HG02981 (cell line): Measurements from ENCODE around the gene ANKRD35.
"Not testable (repeated sequence)": the region's sequence is repeated elsewhere in the genome, so short reads cannot be mapped to it uniquely, and the experiment has no call there.

ENCODE experiments used
- ATAC-seq: cut with Tn5 transposase; IDR thresholded peaks from one replicate; pipeline ENCODE4 v1.9.1; 2021; ENCODE audit warnings: mild to moderate bottlenecking, moderate library complexity; ENCODE audit not compliant: unreplicated experiment

The ANKRD35 gene

GRCh38 chr1:145885738-145886287 lies at the start of gene ANKRD35:
TSS of gene ANKRD35 (minus strand) at chr1:145885866. CDS start at chr1:145885758, 108 bp downstream.
- peak; percentile 100 for ATAC-seq

- ATAC-seq: not testable (repeated sequence)
These were observed 46.9 kb upstream of the ANKRD35 start for GRCh38 chr1:145932522-145933009.

GRCh38 chr1:145927916-145928643 lies 42.4 kb upstream of the ANKRD35 start:
- ATAC-seq: no peak

GRCh38 chr1:145927063-145927886 lies 41.6 kb upstream of the ANKRD35 start, which contains the start of gene RBM8A:
TSS of gene RBM8A (minus strand) at chr1:145927484. CDS start at chr1:145927426, 58 bp downstream.
- peak; percentile 98 for ATAC-seq

- ATAC-seq: no peak
These were observed 41.0 kb upstream of the ANKRD35 start for GRCh38 chr1:145926686-145927062.

GRCh38 chr1:145922266-145922665 lies 36.6 kb upstream of the ANKRD35 start:
- no peak for ATAC-seq

GRCh38 chr1:145920297-145920696 lies 34.6 kb upstream of the ANKRD35 start:
- ATAC-seq: not testable (repeated sequence)

- ATAC-seq: peak; percentile 80
These were observed 33.6 kb upstream of the ANKRD35 start for GRCh38 chr1:145918992-145919939.

- peak; percentile 70 for ATAC-seq
These were observed 32.7 kb upstream of the ANKRD35 start, which contains the start of gene PEX11B for GRCh38 chr1:145918144-145918991. TSS of gene PEX11B (minus strand) at chr1:145918717. CDS start at chr1:145918688, 29 bp downstream.

- ATAC-seq: no peak
These were observed 31.9 kb upstream of the ANKRD35 start for GRCh38 chr1:145917595-145917994.

GRCh38 chr1:145916745-145917144 lies 31.1 kb upstream of the ANKRD35 start:
- no peak for ATAC-seq

- ATAC-seq: no peak
These were observed 26.5 kb upstream of the ANKRD35 start for GRCh38 chr1:145912128-145912641.

- no peak for ATAC-seq
These were observed 23.0 kb upstream of the ANKRD35 start for GRCh38 chr1:145908653-145909052.

GRCh38 chr1:145906954-145907753 lies 21.5 kb upstream of the ANKRD35 start:
- ATAC-seq: no peak

GRCh38 chr1:145901312-145902021 lies 15.8 kb upstream of the ANKRD35 start:
- ATAC-seq: no peak

- ATAC-seq: no peak
These were observed 13.1 kb upstream of the ANKRD35 start for GRCh38 chr1:145898756-145899155.

- ATAC-seq: no peak
These were observed 12.3 kb upstream of the ANKRD35 start for GRCh38 chr1:145897969-145898368.

- ATAC-seq: no peak
These were observed 9.8 kb upstream of the ANKRD35 start for GRCh38 chr1:145895471-145895870.
